GM19397 (cell line): ENCODE results near the gene KCNQ2.
"Not testable (repeated sequence)": the region's sequence is repeated elsewhere in the genome, so short reads cannot be mapped to it uniquely, and the experiment has no call there.

Source experiments
- ATAC-seq: cut with Tn5 transposase; IDR thresholded peaks from one replicate; pipeline ENCODE4 v1.9.1; 2021; ENCODE audit warnings: mild to moderate bottlenecking, moderate library complexity; ENCODE audit not compliant: unreplicated experiment

The KCNQ2 gene

GRCh38 chr20:63394069-63394919 is 78.2 kb downstream of the KCNQ2 start:
- ATAC-seq: no peak

GRCh38 chr20:63393566-63393965 is 78.9 kb downstream of the KCNQ2 start:
- ATAC-seq: no peak

GRCh38 chr20:63392465-63393365 is 79.7 kb downstream of the KCNQ2 start:
- ATAC-seq: no peak

- no peak for ATAC-seq
Observed at GRCh38 chr20:63387917-63388316, 84.5 kb downstream of the KCNQ2 start.

GRCh38 chr20:63387393-63387792 is 85.1 kb downstream of the KCNQ2 start:
- ATAC-seq: no peak

GRCh38 chr20:63386491-63386890 is 86.0 kb downstream of the KCNQ2 start:
- ATAC-seq: no peak

- no peak for ATAC-seq
Observed at GRCh38 chr20:63385819-63386218, 86.6 kb downstream of the KCNQ2 start.

GRCh38 chr20:63384336-63384735 is 88.1 kb downstream of the KCNQ2 start:
- ATAC-seq: no peak

GRCh38 chr20:63383556-63383955 is 88.9 kb downstream of the KCNQ2 start:
- no peak for ATAC-seq

- no peak for ATAC-seq
Observed at GRCh38 chr20:63382551-63383300, 89.7 kb downstream of the KCNQ2 start.

- no peak for ATAC-seq
Observed at GRCh38 chr20:63381781-63382431, 90.5 kb downstream of the KCNQ2 start.

GRCh38 chr20:63380346-63380870 is 92.0 kb downstream of the KCNQ2 start:
- no peak for ATAC-seq

- not testable (repeated sequence) for ATAC-seq
Observed at GRCh38 chr20:63379872-63380271, 92.6 kb downstream of the KCNQ2 start.

- ATAC-seq: no peak
Observed at GRCh38 chr20:63379296-63379695, 93.2 kb downstream of the KCNQ2 start.

- no peak for ATAC-seq
Observed at GRCh38 chr20:63378626-63379025, 93.8 kb downstream of the KCNQ2 start.

- no peak for ATAC-seq
Observed at GRCh38 chr20:63377951-63378381, 94.5 kb downstream of the KCNQ2 start.

GRCh38 chr20:63377256-63377941 is 95.1 kb downstream of the KCNQ2 start:
- no peak for ATAC-seq

GRCh38 chr20:63376283-63377250 is 95.9 kb downstream of the KCNQ2 start:
- no peak for ATAC-seq

GRCh38 chr20:63375438-63375837 is 97.0 kb downstream of the KCNQ2 start:
- no peak for ATAC-seq
